Neural cell (in vitro differentiated cells): ENCODE results near the gene NRP1. TPM values are rescaled to one million over a fixed set of nuclear protein-coding genes. Genes with fewer than 3 reads are reported as not detected.

Experiments used
- H2AFZ ChIP-seq: fragments of 200-600, 300-800 bp; sonication (generic), shearing (Covaris generic); 2 replicates; pipeline ENCODE4 v1.6.0; 2014; ENCODE audit warnings: low read depth, mild to moderate bottlenecking, antibody characterized with exemption, low read length, moderate library complexity
- H3F3A ChIP-seq: fragments of 200-600 bp; shearing (Covaris generic); 2 replicates; pipeline ENCODE4 v1.6.1; 2016; ENCODE audit warnings: mild to moderate bottlenecking, moderate library complexity, mixed read lengths, antibody characterized with exemption, low read length; ENCODE audit not compliant: insufficient read depth, poor library complexity, severe bottlenecking
- H3K27ac ChIP-seq: fragments of 200-600, 300-800 bp; sonication (generic), shearing (Covaris generic); 2 replicates; pipeline ENCODE4 v1.5.1; 2014; ENCODE audit warnings: mild to moderate bottlenecking, low read length, moderate library complexity
- H3K27me3 ChIP-seq: fragments of 300-800, 200-600 bp; sonication (generic), shearing (Covaris generic); 2 replicates; pipeline ENCODE4 v1.6.0; 2014; ENCODE audit warnings: mild to moderate bottlenecking, low read depth, low read length, moderate library complexity; ENCODE audit not compliant: insufficient read depth
- H3K36me3 ChIP-seq: fragments of 300-800, 200-600 bp; sonication (generic), shearing (Covaris generic); 2 replicates; pipeline ENCODE4 v1.5.1; 2014; ENCODE audit warnings: mild to moderate bottlenecking, antibody characterized with exemption, low read length, moderate library complexity; ENCODE audit not compliant: insufficient read depth
- H3K4me2 ChIP-seq: fragments of 300-800, 200-600 bp; sonication (generic), shearing (Covaris generic); 2 replicates; pipeline ENCODE4 v1.6.0; 2014; ENCODE audit warnings: mild to moderate bottlenecking, low read length
- H3K4me3 ChIP-seq: fragments of 300-800, 200-600 bp; sonication (generic), shearing (Covaris generic); 2 replicates; pipeline ENCODE4 v1.5.1; 2014; ENCODE audit warnings: mild to moderate bottlenecking, low read length, moderate library complexity
- H3K79me2 ChIP-seq: fragments of 200-600 bp; shearing (Covaris generic); replicated peaks from 2 replicates; pipeline ENCODE4 v1.6.0; 2014; ENCODE audit warnings: mild to moderate bottlenecking, low read length, moderate library complexity; ENCODE audit not compliant: insufficient read depth
- H3K9ac ChIP-seq: fragments of 300-800, 200-600 bp; sonication (generic), shearing (Covaris generic); 2 replicates; pipeline ENCODE4 v1.6.1; 2016; ENCODE audit warnings: mild to moderate bottlenecking, low read length, mixed read lengths
- H3K9me2 ChIP-seq: fragments of 200-600 bp; shearing (Covaris generic); 2 replicates; pipeline ENCODE4 v1.6.1; 2016; ENCODE audit warnings: mild to moderate bottlenecking, low read length, mixed read lengths; ENCODE audit not compliant: insufficient read depth
- H3K9me3 ChIP-seq: fragments of 200-600, 300-800 bp; sonication (generic), shearing (Covaris generic); 2 replicates; pipeline ENCODE4 v1.6.1; 2016; ENCODE audit warnings: mild to moderate bottlenecking, mixed run types, low read length, moderate library complexity, mixed read lengths
- H4K20me1 ChIP-seq: fragments of 200-600 bp; shearing (Covaris generic); 2 replicates; pipeline ENCODE4 v1.6.1; 2016; ENCODE audit warnings: mild to moderate bottlenecking, mixed run types; ENCODE audit not compliant: insufficient read depth
- CTCF ChIP-seq: fragments of 450-650 bp; IDR thresholded peaks from 2 replicates; pipeline ENCODE4 v1.5.1; 2014; ENCODE audit warnings: antibody characterized with exemption, mild to moderate bottlenecking, moderate library complexity; ENCODE audit not compliant: poor library complexity, severe bottlenecking
- EP300 ChIP-seq: fragments of 450-650 bp; conservative IDR thresholded peaks from 2 replicates; pipeline ENCODE4 v1.6.1; 2014; ENCODE audit warnings: antibody characterized with exemption, mild to moderate bottlenecking, moderate library complexity; ENCODE audit not compliant: poor library complexity, severe bottlenecking
- EZH2 ChIP-seq: fragments of 200-600, 300-800 bp; shearing (Covaris generic), sonication (generic); IDR thresholded peaks from 2 replicates; pipeline ENCODE4 v1.6.1; 2014; ENCODE audit warnings: antibody characterized with exemption, low read length, borderline replicate concordance, mild to moderate bottlenecking; ENCODE audit not compliant: insufficient read depth, poor library complexity, severe bottlenecking
- MXI1 ChIP-seq: fragments of 450-650 bp; conservative IDR thresholded peaks from 2 replicates; pipeline ENCODE4 v1.6.1; 2014; ENCODE audit warnings: antibody characterized with exemption, mild to moderate bottlenecking; ENCODE audit not compliant: poor library complexity, severe bottlenecking
- POLR2AphosphoS5 ChIP-seq: IDR thresholded peaks from 2 replicates; pipeline ENCODE4 v1.6.1; 2012
- RAD21 ChIP-seq: fragments of 450-650 bp; conservative IDR thresholded peaks from 2 replicates; pipeline ENCODE4 v1.6.1; 2014; ENCODE audit warnings: antibody characterized with exemption, mild to moderate bottlenecking, moderate library complexity
- REST ChIP-seq: IDR thresholded peaks from 2 replicates; pipeline ENCODE4 v1.6.1; 2012; ENCODE audit warnings: borderline replicate concordance
- SMC3 ChIP-seq: fragments of 450-650 bp; conservative IDR thresholded peaks from 2 replicates; pipeline ENCODE4 v1.6.1; 2014; ENCODE audit warnings: antibody characterized with exemption, mild to moderate bottlenecking, moderate library complexity; ENCODE audit not compliant: poor library complexity
- TAF1 ChIP-seq: IDR thresholded peaks from 2 replicates; pipeline ENCODE4 v1.6.1; 2012; ENCODE audit warnings: low read depth
- polyA plus RNA-seq: library from polyadenylated mRNA; depleted of rRNA; stranded (reverse); fragments of >200 nt; gene quantifications from 2 replicates; pipeline ENCODE4 v1.2.3, GENCODE V29; 2014

NRP1 gene
- polyA plus RNA-seq, 1 donor from 2014 or later, result 23.2 TPM

- Histone ChIP-seq H3K9ac (no peak overlapping the region), H3K27me3 (no peaks in the 10 kb centered on the region), H3F3A (no peaks in the 10 kb centered on the region), H3K4me3 (no peak overlapping the region), H3K9me3 (no peaks in the 10 kb centered on the region), H3K9me2 (no peaks in the 10 kb centered on the region), H3K4me2 (no peak overlapping the region), H4K20me1 (no peaks in the 10 kb centered on the region), H3K27ac (no peak overlapping the region), H2AFZ (no peak overlapping the region), H3K79me2 (peaks cover 16% of the 10 kb centered on the region), H3K36me3 (no peaks in the 10 kb centered on the region)
- TF ChIP-seq SMC3, result no peak
- TF ChIP-seq CTCF, result no peak
- TF ChIP-seq POLR2AphosphoS5, result no peak
- no peak for TF ChIP-seq TAF1
- TF ChIP-seq REST, result no peak
These were observed 47.4 kb downstream of the NRP1 start for GRCh38 chr10:33287112-33287511.

GRCh38 chr10:33286157-33286934, 48.1 kb downstream of the NRP1 start:
- Histone ChIP-seq H3K36me3 (no peaks in the 10 kb centered on the region), H2AFZ (no peak overlapping the region), H3K4me3 (no peak overlapping the region), H3K79me2 (peaks cover 16% of the 10 kb centered on the region), H3F3A (no peaks in the 10 kb centered on the region), H3K27ac (no peak overlapping the region), H4K20me1 (no peaks in the 10 kb centered on the region), H3K27me3 (no peaks in the 10 kb centered on the region), H3K9me2 (no peaks in the 10 kb centered on the region), H3K4me2 (no peak overlapping the region), H3K9ac (no peak overlapping the region), H3K9me3 (no peaks in the 10 kb centered on the region)
- no peak for TF ChIP-seq POLR2AphosphoS5
- no peak for TF ChIP-seq EZH2
- TF ChIP-seq TAF1, result no peak
- TF ChIP-seq MXI1, result no peak
- TF ChIP-seq REST, result no peak
- TF ChIP-seq CTCF, result no peak
- no peak for TF ChIP-seq EP300
- no peak for TF ChIP-seq RAD21
- TF ChIP-seq SMC3, result no peak
